HUES64 (cell line): ENCODE measurements around the gene FHIP1A.

Source experiments
- H3K27ac ChIP-seq: 2 replicates; pipeline ENCODE4 v1.7.0; 2013; ENCODE audit warnings: low read depth, low read length, inconsistent platforms
- H3K27me3 ChIP-seq: 2 replicates; pipeline ENCODE4 v1.6.1; 2013; ENCODE audit warnings: mild to moderate bottlenecking, low read length; ENCODE audit not compliant: insufficient read depth
- H3K36me3 ChIP-seq: 2 replicates; pipeline ENCODE4 v1.6.1; 2013; ENCODE audit warnings: mild to moderate bottlenecking, low read length; ENCODE audit not compliant: insufficient read depth
- H3K4me1 ChIP-seq: 2 replicates; pipeline ENCODE4 v1.6.1; 2013; ENCODE audit warnings: mild to moderate bottlenecking, low read length, moderate library complexity; ENCODE audit not compliant: insufficient read depth
- H3K4me3 ChIP-seq: 2 replicates; pipeline ENCODE4 v1.5.1; 2013; ENCODE audit warnings: mild to moderate bottlenecking, low read length, moderate library complexity
- H3K9ac ChIP-seq: 2 replicates; pipeline ENCODE4 v1.6.1; 2013; ENCODE audit warnings: mild to moderate bottlenecking, low read depth, low read length
- H3K9me3 ChIP-seq: 2 replicates; pipeline ENCODE4 v1.6.1; 2013; ENCODE audit warnings: low read depth, low read length; ENCODE audit not compliant: insufficient read depth
- WGBS: fragments of 150-250, 120-280 bp; methylation state at CpG from one replicate; pipeline ENCODE4 v1.1.7; 2013; ENCODE audit warnings: missing lambda C conversion rate; 5-methylcytosine and 5-hydroxymethylcytosine counted together

FHIP1A gene

GRCh38 chr4:151434183-151434860 lies 25.3 kb downstream of the FHIP1A start:
- H3K36me3 ChIP-seq, result no peaks in the 10 kb centered on the region
- no peak overlapping the region for H3K27ac ChIP-seq
- peaks cover 33% of the 10 kb centered on the region for H3K4me1 ChIP-seq
- H3K9ac ChIP-seq, result no peak overlapping the region
- H3K4me3 ChIP-seq, result no peak overlapping the region
- H3K27me3 ChIP-seq, result no peaks in the 10 kb centered on the region
- no peaks in the 10 kb centered on the region for H3K9me3 ChIP-seq

- H3K27me3 ChIP-seq, result no peaks in the 10 kb centered on the region
- no peak overlapping the region for H3K9ac ChIP-seq
- no peaks in the 10 kb centered on the region for H3K36me3 ChIP-seq
- H3K27ac ChIP-seq, result no peak overlapping the region
- no peak overlapping the region for H3K4me3 ChIP-seq
- peaks cover 18% of the 10 kb centered on the region for H3K4me1 ChIP-seq
- no peaks in the 10 kb centered on the region for H3K9me3 ChIP-seq
- WGBS, result 94% methylated on average over 4 of the region's 4 CpGs
Observed at GRCh38 chr4:151436093-151436518, 27.1 kb downstream of the FHIP1A start.

GRCh38 chr4:151437505-151437904 lies 28.5 kb downstream of the FHIP1A start:
- no peaks in the 10 kb centered on the region for H3K36me3 ChIP-seq
- no peak overlapping the region for H3K4me3 ChIP-seq
- WGBS, result no CpG with 5 or more reads among the region's 1 CpG
- H3K9ac ChIP-seq, result no peak overlapping the region
- no peaks in the 10 kb centered on the region for H3K27me3 ChIP-seq
- peaks cover 6% of the 10 kb centered on the region; the same call in 1 of the 2 replicates for H3K4me1 ChIP-seq
- H3K27ac ChIP-seq, result no peak overlapping the region
- H3K9me3 ChIP-seq, result no peaks in the 10 kb centered on the region

- Histone ChIP-seq H3K9ac (no peak overlapping the region), H3K4me1 (peaks cover 6% of the 10 kb centered on the region), H3K27me3 (no peaks in the 10 kb centered on the region), H3K4me3 (no peak overlapping the region), H3K9me3 (no peaks in the 10 kb centered on the region), H3K27ac (no peak overlapping the region), H3K36me3 (no peaks in the 10 kb centered on the region)
- 95% methylated on average over 6 of the region's 6 CpGs for WGBS
Observed at GRCh38 chr4:151438154-151438553, 29.2 kb downstream of the FHIP1A start.

- Histone ChIP-seq H3K4me1 (peaks cover 18% of the 10 kb centered on the region), H3K9ac (no peak overlapping the region), H3K27me3 (no peaks in the 10 kb centered on the region), H3K27ac (no peak overlapping the region), H3K36me3 (no peaks in the 10 kb centered on the region), H3K4me3 (no peak overlapping the region), H3K9me3 (no peaks in the 10 kb centered on the region)
Observed at GRCh38 chr4:151439320-151439719, 30.3 kb downstream of the FHIP1A start.

GRCh38 chr4:151442002-151442401 lies 33.0 kb downstream of the FHIP1A start:
- Histone ChIP-seq H3K4me1 (peaks cover 26% of the 10 kb centered on the region), H3K9me3 (no peaks in the 10 kb centered on the region), H3K27me3 (no peaks in the 10 kb centered on the region), H3K27ac (no peak overlapping the region), H3K4me3 (no peak overlapping the region), H3K9ac (no peak overlapping the region), H3K36me3 (no peaks in the 10 kb centered on the region)
- 100% methylated on average over 2 of the region's 2 CpGs for WGBS

GRCh38 chr4:151443247-151443646 lies 34.3 kb downstream of the FHIP1A start:
- 46% methylated on average over 5 of the region's 5 CpGs for WGBS
- Histone ChIP-seq H3K4me3 (no peak overlapping the region), H3K36me3 (no peaks in the 10 kb centered on the region), H3K27me3 (no peaks in the 10 kb centered on the region), H3K9me3 (no peaks in the 10 kb centered on the region), H3K9ac (no peak overlapping the region), H3K4me1 (peaks cover 26% of the 10 kb centered on the region), H3K27ac (no peak overlapping the region)

- Histone ChIP-seq H3K27me3 (no peaks in the 10 kb centered on the region), H3K4me3 (no peak overlapping the region), H3K9me3 (no peaks in the 10 kb centered on the region), H3K9ac (no peak overlapping the region), H3K4me1 (peaks cover 26% of the 10 kb centered on the region), H3K36me3 (no peaks in the 10 kb centered on the region), H3K27ac (no peak overlapping the region)
- whole genome bisulfite sequencing, result 67% methylated on average over 6 of the region's 6 CpGs
Observed at GRCh38 chr4:151443752-151444151, 34.8 kb downstream of the FHIP1A start.

GRCh38 chr4:151446208-151446607 lies 37.2 kb downstream of the FHIP1A start:
- Histone ChIP-seq H3K9ac (no peak overlapping the region), H3K27me3 (no peaks in the 10 kb centered on the region), H3K4me1 (peaks cover 26% of the 10 kb centered on the region), H3K36me3 (no peaks in the 10 kb centered on the region), H3K4me3 (no peak overlapping the region), H3K27ac (no peak overlapping the region), H3K9me3 (no peaks in the 10 kb centered on the region)
- 100% methylated on average over 2 of the region's 2 CpGs for WGBS

GRCh38 chr4:151454513-151454912 lies 45.5 kb downstream of the FHIP1A start:
- Histone ChIP-seq H3K9me3 (no peaks in the 10 kb centered on the region), H3K27me3 (no peaks in the 10 kb centered on the region), H3K36me3 (no peaks in the 10 kb centered on the region), H3K4me1 (peaks cover 33% of the 10 kb centered on the region), H3K4me3 (no peak overlapping the region), H3K27ac (no peak overlapping the region), H3K9ac (no peak overlapping the region)
- 96% methylated on average over 5 of the region's 5 CpGs for WGBS

GRCh38 chr4:151455212-151455611 lies 46.2 kb downstream of the FHIP1A start:
- Histone ChIP-seq H3K27me3 (no peaks in the 10 kb centered on the region), H3K9me3 (no peaks in the 10 kb centered on the region), H3K27ac (no peak overlapping the region), H3K4me1 (peaks cover 37% of the 10 kb centered on the region), H3K4me3 (no peak overlapping the region), H3K9ac (no peak overlapping the region), H3K36me3 (no peaks in the 10 kb centered on the region)
- 59% methylated on average over 1 of the region's 1 CpG for WGBS

GRCh38 chr4:151458148-151458547 lies 49.2 kb downstream of the FHIP1A start:
- no peaks in the 10 kb centered on the region for H3K9me3 ChIP-seq
- H3K36me3 ChIP-seq, result no peaks in the 10 kb centered on the region
- no peak overlapping the region for H3K4me3 ChIP-seq
- no peak overlapping the region for H3K27ac ChIP-seq
- peaks cover 37% of the 10 kb centered on the region for H3K4me1 ChIP-seq
- H3K9ac ChIP-seq, result no peak overlapping the region
- no peaks in the 10 kb centered on the region for H3K27me3 ChIP-seq
- WGBS, result 97% methylated on average over 1 of the region's 1 CpG
